Measurements from ENCODE around the gene CASKIN1. TPM values are rescaled to one million over a fixed set of nuclear protein-coding genes. Genes with fewer than 3 reads are reported as not detected.

The CASKIN1 gene
- total RNA-seq, 1 experiment from 2014 or later: not detected

DNA sequence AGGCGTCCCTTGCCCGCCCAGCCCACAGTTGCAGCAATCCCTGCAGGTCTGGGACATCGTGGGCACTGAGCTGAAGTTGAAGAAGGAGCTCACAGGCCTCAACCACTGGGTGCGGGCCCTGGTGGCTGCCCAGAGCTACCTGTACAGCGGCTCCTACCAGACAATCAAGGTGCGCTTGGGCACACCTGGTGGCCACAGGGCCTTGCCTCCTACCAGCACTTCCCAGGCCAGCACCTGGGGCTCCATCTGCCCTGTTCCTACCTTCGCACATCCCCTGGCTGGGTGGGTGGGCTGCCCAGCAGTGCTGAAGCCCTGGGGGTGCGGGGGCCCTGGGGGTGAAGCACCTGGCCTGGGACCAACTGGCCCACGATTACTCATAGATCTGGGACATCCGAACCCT is 21.0 kb downstream of the CASKIN1 start:
- Histone ChIP-seq H3K4me3 (no peak overlapping the region), H3K4me1 (replicated peaks) (no peaks in the 10 kb centered on the region), H3K36me3 (peaks cover 55% of the 10 kb centered on the region), H3K27me3 (replicated peaks) (no peaks in the 10 kb centered on the region), H3K9me3 (replicated peaks) (no peaks in the 10 kb centered on the region), H3K27ac (no peak overlapping the region)
- DNase-seq (ENCODE audit: low read depth in 1 of 2, low spot score in 2 of 2): no peak

GRCh38 chr16:2174396-2175131 is 21.8 kb downstream of the CASKIN1 start:
- no peak for DNase-seq (ENCODE audit: low read depth in 1 of 2, low spot score in 2 of 2)
- Histone ChIP-seq H3K4me1 (replicated peaks) (no peaks in the 10 kb centered on the region), H3K27ac (no peak overlapping the region), H3K9me3 (replicated peaks) (no peaks in the 10 kb centered on the region), H3K27me3 (replicated peaks) (no peaks in the 10 kb centered on the region), H3K36me3 (peaks cover 64% of the 10 kb centered on the region), H3K4me3 (no peak overlapping the region)

- Histone ChIP-seq H3K9me3 (replicated peaks) (no peaks in the 10 kb centered on the region), H3K4me3 (no peak overlapping the region), H3K27me3 (replicated peaks) (no peaks in the 10 kb centered on the region), H3K4me1 (replicated peaks) (no peaks in the 10 kb centered on the region), H3K36me3 (peaks cover 67% of the 10 kb centered on the region), H3K27ac (no peak overlapping the region)
- DNase-seq (ENCODE audit: low read depth in 1 of 2, low spot score in 2 of 2): no peak
Observed at GRCh38 chr16:2173916-2174315, 22.5 kb downstream of the CASKIN1 start.

DNA sequence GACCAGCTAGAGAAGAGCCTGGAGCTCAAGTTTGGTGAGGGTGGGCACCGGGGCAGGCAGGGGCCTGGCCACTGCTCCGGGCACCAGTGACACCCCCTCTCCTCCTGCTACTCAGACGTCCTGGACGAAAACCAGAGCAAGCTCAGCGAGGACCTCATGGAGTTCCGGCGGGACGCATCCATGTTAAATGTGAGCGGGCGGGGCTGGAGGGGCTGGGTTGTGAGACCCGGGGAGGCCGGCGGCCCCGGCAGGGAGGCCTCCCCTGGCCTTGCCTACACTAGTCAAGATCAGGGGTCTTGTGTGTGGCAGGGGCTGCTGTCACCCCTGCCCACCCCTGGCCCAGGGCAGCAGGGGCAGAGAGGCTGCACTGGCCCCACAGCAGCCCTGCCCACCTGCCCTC is 23.0 kb downstream of the CASKIN1 start:
- Histone ChIP-seq H3K4me1 (replicated peaks) (no peaks in the 10 kb centered on the region), H3K36me3 (peaks cover 71% of the 10 kb centered on the region), H3K27ac (no peak overlapping the region), H3K9me3 (replicated peaks) (no peaks in the 10 kb centered on the region), H3K4me3 (no peak overlapping the region), H3K27me3 (replicated peaks) (no peaks in the 10 kb centered on the region)
- no peak for DNase-seq (ENCODE audit: low read depth in 1 of 2, low spot score in 2 of 2)

GRCh38 chr16:2172688-2173335 is 23.6 kb downstream of the CASKIN1 start:
- no peaks in the 10 kb centered on the region for H3K4me1 ChIP-seq (replicated peaks)
- H3K27me3 ChIP-seq (replicated peaks): no peaks in the 10 kb centered on the region
- no peak overlapping the region for H3K4me3 ChIP-seq
- H3K36me3 ChIP-seq: peaks cover 72% of the 10 kb centered on the region
- DNase-seq (ENCODE audit: low read depth in 1 of 2, low spot score in 2 of 2): no peak
- H3K27ac ChIP-seq: no peak overlapping the region
- H3K9me3 ChIP-seq (replicated peaks): no peaks in the 10 kb centered on the region

- Histone ChIP-seq H3K4me3 (no peak overlapping the region), H3K27me3 (replicated peaks) (no peaks in the 10 kb centered on the region), H3K27ac (no peak overlapping the region), H3K36me3 (peaks cover 80% of the 10 kb centered on the region), H3K4me1 (replicated peaks) (no peaks in the 10 kb centered on the region), H3K9me3 (replicated peaks) (no peaks in the 10 kb centered on the region)
- no peak for DNase-seq (ENCODE audit: low read depth in 1 of 2, low spot score in 2 of 2)
Observed at GRCh38 chr16:2171601-2172178, 24.7 kb downstream of the CASKIN1 start.

DNA sequence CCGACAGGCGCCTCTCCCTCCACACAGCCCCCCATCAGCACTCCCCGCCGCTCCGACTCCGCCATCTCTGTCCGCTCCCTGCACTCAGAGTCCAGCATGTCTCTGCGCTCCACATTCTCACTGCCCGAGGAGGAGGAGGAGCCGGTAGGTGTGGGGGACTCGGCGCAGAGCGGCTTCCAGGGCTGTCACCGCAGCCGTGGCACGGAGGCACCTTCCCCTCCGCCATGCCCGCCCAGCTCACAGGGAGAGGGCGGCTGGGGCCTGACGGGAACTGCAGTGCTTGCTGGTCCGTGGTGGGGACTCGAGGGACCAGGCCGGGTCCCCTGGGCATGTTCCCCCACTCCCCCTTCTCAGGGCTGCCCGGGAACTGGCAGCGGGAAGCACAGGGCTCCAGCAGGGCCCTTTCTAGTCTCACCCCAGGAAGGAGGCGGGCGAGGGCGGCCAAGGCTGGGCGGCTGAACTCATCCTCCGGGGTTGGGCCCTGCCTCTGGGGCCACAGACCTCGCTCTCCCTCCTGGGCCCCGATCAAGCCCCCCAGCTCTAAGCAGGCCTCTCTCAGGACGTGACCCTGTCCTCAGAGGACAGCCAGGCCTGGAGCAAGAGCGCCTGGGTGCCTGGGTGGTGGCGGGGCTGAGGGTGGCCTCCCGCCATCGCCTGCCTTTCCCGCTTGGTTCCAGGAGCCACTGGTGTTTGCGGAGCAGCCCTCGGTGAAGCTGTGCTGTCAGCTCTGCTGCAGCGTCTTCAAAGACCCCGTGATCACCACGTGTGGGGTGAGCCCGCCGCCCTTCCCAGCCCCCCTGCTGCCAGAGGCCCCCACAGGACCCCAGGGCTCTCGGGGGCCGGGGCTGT is 25.6 kb downstream of the CASKIN1 start:
- no peaks in the 10 kb centered on the region for H3K4me1 ChIP-seq (replicated peaks)
- no peak for DNase-seq (ENCODE audit: low read depth in 1 of 2, low spot score in 2 of 2)
- no peak overlapping the region for H3K27ac ChIP-seq
- no peaks in the 10 kb centered on the region for H3K27me3 ChIP-seq (replicated peaks)
- no peak overlapping the region for H3K4me3 ChIP-seq
- peaks cover 82% of the 10 kb centered on the region for H3K36me3 ChIP-seq
- no peaks in the 10 kb centered on the region for H3K9me3 ChIP-seq (replicated peaks)

DNA sequence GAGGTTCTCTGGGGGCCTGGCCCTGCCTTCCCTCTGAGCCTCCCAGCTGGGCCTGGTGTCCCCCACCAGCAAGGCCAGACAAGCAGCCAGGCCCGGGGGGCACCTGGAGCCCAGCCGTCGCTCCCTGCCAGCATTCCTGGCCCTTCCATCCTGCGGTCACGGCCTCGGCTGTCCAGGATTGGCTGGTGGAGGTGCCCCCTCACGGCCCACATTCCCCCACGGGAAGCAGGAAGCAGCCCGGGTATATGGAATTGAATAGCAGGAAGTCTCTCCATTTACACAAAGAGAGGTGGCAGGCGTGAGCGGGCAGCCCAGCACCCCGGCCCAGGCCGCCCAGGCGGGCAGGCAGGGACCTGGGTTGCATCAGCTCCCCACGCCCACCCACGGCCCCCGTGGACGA is 26.3 kb downstream of the CASKIN1 start:
- no peaks in the 10 kb centered on the region for H3K27me3 ChIP-seq (replicated peaks)
- peaks cover 76% of the 10 kb centered on the region for H3K36me3 ChIP-seq
- no peaks in the 10 kb centered on the region for H3K4me1 ChIP-seq (replicated peaks)
- no peak overlapping the region for H3K27ac ChIP-seq
- no peak for DNase-seq (ENCODE audit: low read depth in 1 of 2, low spot score in 2 of 2)
- H3K9me3 ChIP-seq (replicated peaks): no peaks in the 10 kb centered on the region
- H3K4me3 ChIP-seq: no peak overlapping the region

DNA sequence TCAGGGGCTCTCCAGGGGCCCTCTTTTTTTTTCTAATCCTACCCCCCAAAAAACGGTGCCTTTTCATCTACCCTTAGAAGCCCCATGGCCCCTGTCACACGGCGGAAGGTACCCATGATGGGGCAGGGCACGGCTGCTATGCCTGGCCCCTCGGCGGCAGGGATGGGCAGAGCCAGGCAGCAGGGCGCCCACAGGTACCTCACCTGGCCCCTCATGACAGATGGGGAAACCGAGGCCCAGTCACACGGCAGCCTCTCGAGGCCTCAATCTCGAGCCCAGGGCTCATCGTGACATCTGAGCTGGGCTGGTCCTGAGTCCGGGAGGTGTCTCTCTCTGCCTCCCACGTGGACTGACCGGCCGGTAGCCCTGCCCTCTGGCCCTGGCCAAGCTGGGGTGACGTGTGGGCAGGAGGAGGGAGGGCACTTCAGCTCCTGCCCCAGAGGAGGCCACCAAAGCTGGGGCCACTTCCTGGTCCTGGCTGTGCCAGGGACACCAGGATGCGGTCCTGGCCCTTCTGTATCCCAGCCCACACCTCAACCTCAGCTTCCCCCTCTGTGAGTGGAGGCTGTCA is 29.3 kb downstream of the CASKIN1 start:
- H3K4me3 ChIP-seq: no peak overlapping the region
- H3K36me3 ChIP-seq: peaks cover 62% of the 10 kb centered on the region
- H3K27me3 ChIP-seq (replicated peaks): no peaks in the 10 kb centered on the region
- no peak for DNase-seq (ENCODE audit: low read depth in 1 of 2, low spot score in 2 of 2)
- no peaks in the 10 kb centered on the region for H3K4me1 ChIP-seq (replicated peaks)
- no peaks in the 10 kb centered on the region for H3K9me3 ChIP-seq (replicated peaks)
- H3K27ac ChIP-seq: no peak overlapping the region

DNA sequence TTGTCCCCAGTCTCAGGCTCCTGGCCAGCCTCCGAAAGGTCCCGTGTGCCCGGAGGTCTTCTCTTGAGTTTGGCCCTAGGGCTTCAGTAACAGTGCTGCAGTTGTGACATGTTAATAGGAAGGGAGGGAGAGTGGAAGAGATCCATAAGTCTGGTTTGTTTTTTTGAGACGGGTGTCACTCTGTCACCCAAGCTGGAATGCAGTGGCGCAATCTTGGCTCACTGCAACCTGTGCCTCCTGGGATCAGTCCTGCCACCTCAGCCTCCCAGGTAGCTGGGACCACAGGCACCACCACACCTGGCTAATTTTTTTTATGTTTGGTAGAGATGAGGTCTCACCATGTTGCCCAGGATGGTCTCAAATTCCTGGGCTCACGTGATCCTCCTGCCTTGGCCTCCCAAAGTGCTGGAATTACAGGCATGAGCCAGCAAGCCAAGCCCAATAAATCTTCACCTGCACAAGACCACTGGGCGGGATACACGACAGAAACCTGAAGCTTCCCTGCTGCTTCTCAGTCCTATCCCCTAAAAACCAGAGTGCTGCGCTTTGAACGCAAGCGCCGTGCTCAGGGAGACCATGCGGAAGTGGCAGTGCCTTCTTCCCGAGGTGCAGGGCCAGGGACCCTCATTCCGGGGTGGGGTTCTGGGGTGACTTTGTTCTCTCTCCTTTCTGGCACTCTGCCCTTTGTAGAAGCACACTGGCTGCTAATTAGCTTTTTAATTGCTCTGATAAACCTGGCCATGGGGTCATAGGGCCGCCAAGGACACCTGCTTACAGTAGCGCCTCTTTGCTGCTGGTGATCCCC is 29.9 kb downstream of the CASKIN1 start:
- DNase-seq (ENCODE audit: low read depth in 1 of 2, low spot score in 2 of 2): no peak
- Histone ChIP-seq H3K27ac (no peak overlapping the region), H3K4me3 (no peak overlapping the region), H3K9me3 (replicated peaks) (no peaks in the 10 kb centered on the region), H3K36me3 (peaks cover 56% of the 10 kb centered on the region), H3K4me1 (replicated peaks) (no peaks in the 10 kb centered on the region), H3K27me3 (replicated peaks) (no peaks in the 10 kb centered on the region)

- H3K27ac ChIP-seq: no peak overlapping the region
- peaks cover 50% of the 10 kb centered on the region for H3K36me3 ChIP-seq
- H3K27me3 ChIP-seq (replicated peaks): no peaks in the 10 kb centered on the region
- no peaks in the 10 kb centered on the region for H3K9me3 ChIP-seq (replicated peaks)
- no peak overlapping the region for H3K4me3 ChIP-seq
- DNase-seq (ENCODE audit: low read depth in 1 of 2, low spot score in 2 of 2): no peak
- H3K4me1 ChIP-seq (replicated peaks): no peaks in the 10 kb centered on the region
Observed at GRCh38 chr16:2165861-2166260, 30.5 kb downstream of the CASKIN1 start.

DNA sequence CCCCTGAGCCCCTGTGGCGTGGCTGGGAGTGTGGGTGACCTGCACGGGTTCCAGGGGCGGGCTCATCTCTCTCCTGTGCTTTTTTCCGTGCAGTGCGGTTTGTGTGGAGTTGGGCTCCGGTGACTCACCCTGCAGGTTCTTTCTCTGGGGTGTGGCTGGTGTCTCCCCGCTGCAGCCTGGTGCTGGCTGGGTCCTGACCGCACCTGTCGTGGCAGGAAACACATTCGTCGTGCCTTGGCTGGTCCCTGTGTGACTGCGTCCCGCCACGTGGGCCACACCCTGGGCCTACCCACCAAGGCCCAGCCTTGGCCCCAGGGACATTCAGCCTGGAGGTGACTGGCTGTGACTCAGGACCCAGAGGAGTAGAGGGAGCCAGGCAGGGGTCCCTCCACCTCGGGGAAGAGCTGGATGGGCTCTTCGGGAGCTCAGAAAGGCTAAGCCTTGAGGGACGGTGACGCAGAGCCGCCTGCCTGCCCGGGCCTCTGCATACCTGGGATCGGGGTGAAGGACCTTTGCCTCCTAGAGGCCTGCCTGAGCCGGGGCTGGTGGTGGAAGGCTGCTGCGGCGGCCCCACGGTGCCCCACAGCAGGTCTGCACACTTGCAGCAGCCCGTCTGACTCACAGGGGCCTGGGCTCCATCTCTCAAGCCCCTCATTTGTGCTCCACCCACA is 33.1 kb downstream of the CASKIN1 start:
- DNase-seq (ENCODE audit: low read depth in 1 of 2, low spot score in 2 of 2): no peak
- no peak overlapping the region for H3K27ac ChIP-seq
- peaks cover 33% of the 10 kb centered on the region for H3K36me3 ChIP-seq
- no peaks in the 10 kb centered on the region for H3K4me1 ChIP-seq (replicated peaks)
- H3K4me3 ChIP-seq: no peak overlapping the region
- no peaks in the 10 kb centered on the region for H3K9me3 ChIP-seq (replicated peaks)
- H3K27me3 ChIP-seq (replicated peaks): no peaks in the 10 kb centered on the region

All from SJSA1 (cell line).